SW 1271 (cell line): ENCODE data around the gene EXOSC3.
"Not testable (repeated sequence)": the region's sequence is repeated elsewhere in the genome, so short reads cannot be mapped to it uniquely, and the experiment has no call there.

ENCODE experiments used
- DNase-seq, 2 experiments: peaks; one replicate each; lab custom pipeline; 2025; lab: John Stamatoyannopoulos, UW

EXOSC3 gene

GRCh38 chr9:37775216-37775919, 9.5 kb downstream of the EXOSC3 start:
- DNase-seq = no peak

DNA sequence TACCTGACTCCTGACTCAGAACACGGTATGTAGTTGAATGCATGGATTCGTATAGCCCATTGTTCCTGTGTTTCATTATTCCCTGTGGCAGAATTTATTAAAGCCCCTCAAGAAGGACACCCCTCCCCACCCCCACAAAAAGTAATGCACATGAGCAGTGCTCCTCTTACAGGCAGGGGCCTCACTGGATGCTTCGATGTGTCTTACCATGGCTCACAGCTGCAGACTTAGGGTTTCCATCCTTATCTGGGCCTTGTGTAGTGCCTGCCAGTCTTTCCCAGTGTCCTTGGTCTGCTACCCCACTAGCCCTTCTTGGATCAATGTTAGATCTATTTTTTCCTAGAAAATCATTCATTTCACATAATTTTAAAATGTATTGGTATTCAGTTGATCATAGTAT, 14.9 kb downstream of the EXOSC3 start:
- DNase-seq = no peak

GRCh38 chr9:37769306-37769705, 15.6 kb downstream of the EXOSC3 start:
- DNase-seq = no peak

GRCh38 chr9:37765263-37765662, 19.6 kb downstream of the EXOSC3 start:
- not testable (repeated sequence) for DNase-seq

GRCh38 chr9:37761511-37761910, 23.4 kb downstream of the EXOSC3 start:
- no peak for DNase-seq

DNA sequence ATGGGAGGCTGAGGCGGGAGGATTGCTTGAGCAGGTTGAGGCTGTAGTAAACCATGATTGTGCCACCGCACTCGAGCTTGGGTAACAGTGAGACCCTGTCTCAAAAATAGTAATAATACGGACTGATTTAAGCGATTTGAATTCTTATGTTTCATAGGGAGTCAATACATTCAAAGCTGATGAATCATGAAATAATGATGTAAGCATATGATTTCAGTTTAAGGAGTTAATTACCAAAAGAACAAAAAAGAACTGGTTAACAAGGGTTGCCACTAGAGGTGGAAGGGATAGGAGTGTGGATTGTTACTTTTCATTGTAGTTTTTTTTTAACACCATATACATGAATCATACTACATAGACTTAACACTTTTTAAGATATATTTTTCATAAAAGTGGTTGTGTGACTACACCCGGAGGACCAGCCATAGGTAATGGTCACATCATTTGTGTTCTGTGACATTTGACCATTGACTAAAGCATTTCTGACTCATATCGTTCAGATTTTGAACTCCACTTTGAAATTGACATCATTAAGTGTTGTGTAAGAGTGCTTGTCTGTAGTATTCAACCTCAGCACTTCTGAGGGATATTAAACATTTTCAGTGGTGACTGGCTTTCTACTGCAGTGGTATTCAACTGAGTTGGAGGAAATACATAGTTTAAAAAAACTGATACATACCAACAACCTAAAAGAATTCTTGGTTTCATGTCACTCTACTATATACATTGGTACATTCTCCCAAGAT, 24.3 kb downstream of the EXOSC3 start:
- no peak for DNase-seq

- DNase-seq = no peak
These were observed 26.1 kb downstream of the EXOSC3 start for GRCh38 chr9:37758747-37759146.

GRCh38 chr9:37753489-37754190, 31.2 kb downstream of the EXOSC3 start, which contains the start of gene TRMT10B:
Gene TRMT10B, plus strand, starts transcription at chr9:37753805. Its CDS starts 8,127 bp downstream, at chr9:37761932.
- peak in 1 of 2 experiments; percentile 54 for DNase-seq

- DNase-seq = no peak
These were observed 32.0 kb downstream of the EXOSC3 start for GRCh38 chr9:37752642-37753488.

DNA sequence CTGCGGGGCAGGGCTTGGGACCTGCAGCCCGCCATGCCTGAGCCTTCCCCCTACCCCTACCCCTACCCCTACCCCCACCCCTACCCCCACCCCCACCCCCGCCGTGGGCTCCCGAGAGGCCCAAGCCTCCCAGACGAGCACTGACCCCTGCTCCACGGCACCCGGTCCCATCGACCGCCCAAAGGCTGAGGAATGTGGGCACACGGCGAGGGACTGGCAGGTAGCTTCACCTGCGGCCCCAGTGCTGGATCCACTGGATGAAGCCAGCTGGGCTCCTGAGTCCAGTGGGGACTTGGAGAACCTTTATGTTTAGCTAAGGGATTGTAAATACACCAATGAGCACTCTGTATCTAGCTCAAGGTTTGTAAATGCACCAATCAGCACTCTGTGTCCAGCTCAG, 32.8 kb downstream of the EXOSC3 start:
- DNase-seq = not testable (repeated sequence)

GRCh38 chr9:37751704-37752103, 33.2 kb downstream of the EXOSC3 start:
- DNase-seq = not testable (repeated sequence)

DNA sequence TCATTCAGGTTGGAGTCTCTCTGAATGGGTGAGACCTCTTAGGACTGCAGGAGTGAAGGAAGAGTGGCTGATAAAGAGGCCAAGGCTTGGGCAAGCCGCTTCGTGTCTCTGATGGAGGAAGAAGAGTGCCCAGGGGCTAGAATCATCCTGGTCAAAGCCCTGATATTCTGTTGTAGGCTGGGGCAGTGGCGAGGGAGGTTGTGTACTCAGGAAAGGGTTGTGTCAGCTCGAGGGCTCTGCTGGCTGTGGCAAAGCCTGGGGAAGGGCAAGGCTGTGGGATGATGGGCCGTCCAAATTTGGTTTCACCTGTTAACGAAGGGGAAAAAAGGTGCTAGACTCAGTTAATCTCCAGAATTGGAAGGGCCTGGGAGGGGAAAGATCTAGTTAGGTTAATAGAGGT, 33.7 kb downstream of the EXOSC3 start:
- no peak for DNase-seq

GRCh38 chr9:37749129-37749528, 35.7 kb downstream of the EXOSC3 start:
- no peak for DNase-seq

- peak in 1 of 2 experiments; percentile 26 for DNase-seq
These were observed 37.6 kb downstream of the EXOSC3 start for GRCh38 chr9:37747271-37747753.

- no peak for DNase-seq
These were observed 38.2 kb downstream of the EXOSC3 start for GRCh38 chr9:37746448-37747270.

DNA sequence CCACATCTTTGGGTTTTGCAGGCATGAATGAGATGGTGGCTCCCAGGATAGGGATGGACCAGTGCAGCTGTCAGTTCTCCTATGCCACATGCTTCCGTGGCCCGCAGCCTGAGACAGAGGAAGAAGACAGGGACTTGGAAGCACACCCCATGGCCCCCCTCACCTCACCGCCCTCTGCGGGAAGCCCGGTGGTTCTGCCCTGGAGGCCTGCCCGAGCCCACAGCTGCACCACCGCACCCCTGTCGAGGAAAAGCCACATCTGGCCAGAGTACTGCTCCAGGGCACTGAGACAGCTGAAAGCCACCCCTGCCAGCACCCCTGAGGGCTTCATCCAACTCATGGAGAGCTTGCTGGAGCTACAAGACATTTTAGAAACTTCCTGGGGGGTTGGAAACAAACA, 38.9 kb downstream of the EXOSC3 start:
- no peak for DNase-seq

DNA sequence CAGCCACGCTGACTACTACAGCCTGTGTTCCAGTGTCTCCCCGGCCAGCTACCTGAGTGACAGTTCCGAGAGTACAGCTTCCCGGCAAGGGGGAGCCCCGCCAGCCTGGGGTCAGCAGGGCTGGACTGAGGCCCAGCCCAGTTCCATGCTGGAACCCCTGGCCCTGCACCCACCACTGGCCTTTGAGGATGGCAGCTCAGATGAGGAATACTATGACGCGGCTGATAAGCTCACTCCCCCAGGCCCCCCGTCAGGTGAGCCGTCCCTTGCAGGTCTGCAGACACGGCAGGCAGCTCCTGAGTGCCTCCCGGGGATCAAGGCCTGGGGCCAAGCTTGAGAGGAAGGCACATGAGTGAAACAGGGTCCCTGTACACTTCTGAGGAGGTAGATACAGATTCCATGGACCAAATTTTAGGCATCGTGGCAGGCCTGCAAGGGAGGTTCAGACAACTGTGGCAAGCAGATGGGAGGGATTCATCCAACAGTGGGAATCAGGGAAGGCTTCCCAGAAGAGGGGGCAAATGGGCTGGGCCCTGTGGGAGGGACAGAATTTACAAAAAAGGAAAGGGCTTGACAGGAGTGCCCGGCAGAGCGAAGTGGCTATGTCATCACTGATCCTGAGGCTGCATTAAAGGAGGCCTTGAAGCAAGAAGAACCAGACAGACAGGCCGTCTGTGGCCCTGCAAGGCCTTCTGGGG, 44.1 kb downstream of the EXOSC3 start:
- no peak for DNase-seq

DNA sequence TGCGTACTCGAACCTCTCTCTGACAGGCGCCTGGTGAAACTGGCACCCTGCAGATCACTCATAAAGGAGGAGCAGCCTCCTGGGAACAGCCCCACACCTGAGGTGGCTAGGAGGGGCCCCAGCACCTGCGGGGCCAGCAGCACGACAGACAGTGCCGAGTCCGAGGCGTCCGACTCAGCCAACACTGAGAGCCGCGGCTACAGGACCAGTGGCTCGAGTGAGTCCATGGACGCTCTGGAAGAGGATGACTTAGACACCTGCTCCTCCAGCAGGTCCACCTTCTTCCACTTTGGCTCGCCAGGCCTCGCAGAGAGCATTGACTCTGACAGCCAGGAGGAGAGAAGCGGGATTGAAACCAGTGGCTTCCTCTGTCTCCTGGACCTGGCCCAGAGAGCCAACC, 44.7 kb downstream of the EXOSC3 start:
- DNase-seq = no peak

GRCh38 chr9:37739222-37739621, 45.6 kb downstream of the EXOSC3 start:
- no peak for DNase-seq

DNA sequence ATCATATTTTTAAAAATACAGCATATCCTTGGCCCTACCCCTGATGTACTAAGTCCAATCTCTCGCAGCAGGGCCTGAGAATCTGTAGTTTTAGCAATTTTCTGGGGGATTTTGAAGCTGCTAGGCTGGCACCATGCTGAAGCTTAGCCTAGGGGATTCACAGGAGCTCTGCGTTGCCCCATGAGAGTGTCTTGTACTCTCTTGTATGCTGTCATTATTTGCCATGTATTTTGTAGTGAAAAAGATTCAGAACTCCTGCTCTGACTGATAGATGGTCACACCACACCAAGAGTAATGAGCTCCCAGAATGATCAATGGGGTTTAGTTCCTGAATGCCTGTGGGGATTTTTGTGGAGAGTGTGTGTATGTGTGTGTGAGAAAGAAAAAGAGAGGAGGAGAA, 51.9 kb downstream of the EXOSC3 start:
- DNase-seq = no peak
